Large intestine (tissue), 3 donors: Measurements from ENCODE around the gene SYT8. TPM values are rescaled to one million over a fixed set of nuclear protein-coding genes. Genes with fewer than 3 reads are reported as not detected.

ENCODE experiments used
- DNase-seq, 2 donors: peaks; one replicate each; pipeline versions ENCODE4 v3.0.0 to v3.0.0-alpha.2; 2013
- H3K27ac ChIP-seq: one replicate; pipeline ENCODE4 v1.5.1; 2013; ENCODE audit warnings: low read length
- H3K27me3 ChIP-seq: 2 replicates; pipeline ENCODE4 v1.6.1; 2013; ENCODE audit warnings: low read length; ENCODE audit not compliant: control insufficient read depth, insufficient read depth
- H3K36me3 ChIP-seq: 2 replicates; pipeline ENCODE4 v1.6.1; 2013; ENCODE audit warnings: low read length; ENCODE audit not compliant: control insufficient read depth, insufficient read depth
- H3K4me1 ChIP-seq: one replicate; pipeline ENCODE4 v1.6.1; 2013; ENCODE audit warnings: low read length; ENCODE audit not compliant: control insufficient read depth, insufficient read depth
- H3K4me3 ChIP-seq: one replicate; pipeline ENCODE4 v1.5.1; 2013; ENCODE audit warnings: low read length
- H3K9me3 ChIP-seq: one replicate; pipeline ENCODE4 v1.6.1; 2013; ENCODE audit warnings: mild to moderate bottlenecking, low read depth, low read length, moderate library complexity; ENCODE audit not compliant: control insufficient read depth
- WGBS: methylation state at CpG from one replicate; pipeline ENCODE4 v1.1.5; 2013; ENCODE audit warnings: low lambda C conversion rate; ENCODE audit not compliant: insufficient coverage; 5-methylcytosine and 5-hydroxymethylcytosine counted together
- polyA plus RNA-seq: library from polyadenylated mRNA; unstranded; fragments of 120-200 nt; gene quantifications from one replicate; pipeline ENCODE4 v1.2.1, GENCODE V29; 2013

Gene SYT8
- polyA plus RNA-seq, 1 donor: 2.7 TPM

DNA sequence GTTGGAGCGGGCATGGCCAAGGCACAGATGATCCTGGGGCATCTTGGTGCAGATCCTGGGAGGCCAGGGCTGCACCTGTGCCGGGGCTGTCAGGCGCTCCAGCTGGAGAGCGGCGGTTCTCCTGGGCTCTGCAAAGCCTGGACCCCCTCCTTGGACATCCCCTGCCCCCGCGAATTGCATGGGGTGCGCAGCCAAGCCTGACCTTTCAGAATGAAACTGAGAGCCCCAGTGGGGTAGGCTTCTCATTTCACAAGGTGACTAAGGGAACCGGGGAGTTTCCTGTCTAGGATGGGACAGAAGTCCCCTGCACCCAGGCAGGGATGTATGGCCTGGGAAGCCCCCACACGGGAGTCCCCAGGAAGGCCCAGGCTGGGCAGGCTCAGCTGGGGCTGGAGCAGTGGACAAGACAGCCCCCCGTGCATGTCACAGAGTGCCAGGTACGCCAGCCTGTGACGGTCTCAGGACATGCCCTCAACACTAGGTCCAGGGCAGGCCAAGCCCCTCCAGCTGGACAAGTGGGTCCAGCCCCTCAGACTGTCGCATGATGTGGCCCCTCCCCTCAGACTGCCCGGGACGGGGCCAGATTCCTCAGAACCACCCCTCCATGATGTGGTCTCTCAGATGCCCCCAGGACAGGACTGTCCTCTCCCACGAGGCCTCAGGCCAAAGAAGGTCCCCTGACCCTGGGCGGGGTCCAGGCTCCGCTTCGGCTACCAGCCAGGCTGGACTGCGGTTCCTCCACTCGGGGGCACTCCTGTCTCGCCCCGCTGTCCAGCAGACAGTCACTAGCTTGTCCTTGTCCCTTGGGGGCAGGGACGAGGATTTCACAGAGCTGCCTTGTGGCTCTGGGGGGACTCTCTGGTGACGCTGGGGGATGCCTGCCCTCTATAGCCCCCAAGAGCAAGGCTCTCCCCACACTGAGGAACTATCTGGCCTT lies 20.4 kb downstream of the SYT8 start:
- no CpG with 5 or more reads among the region's 26 CpGs for WGBS
- no peak for DNase-seq
- no peak overlapping the region for H3K27ac ChIP-seq
- H3K27me3 ChIP-seq: peaks cover 3% of the 10 kb centered on the region
- H3K4me1 ChIP-seq: no peaks in the 10 kb centered on the region
- no peaks in the 10 kb centered on the region for H3K9me3 ChIP-seq
- no peaks in the 10 kb centered on the region for H3K36me3 ChIP-seq
- no peak overlapping the region for H3K4me3 ChIP-seq

DNA sequence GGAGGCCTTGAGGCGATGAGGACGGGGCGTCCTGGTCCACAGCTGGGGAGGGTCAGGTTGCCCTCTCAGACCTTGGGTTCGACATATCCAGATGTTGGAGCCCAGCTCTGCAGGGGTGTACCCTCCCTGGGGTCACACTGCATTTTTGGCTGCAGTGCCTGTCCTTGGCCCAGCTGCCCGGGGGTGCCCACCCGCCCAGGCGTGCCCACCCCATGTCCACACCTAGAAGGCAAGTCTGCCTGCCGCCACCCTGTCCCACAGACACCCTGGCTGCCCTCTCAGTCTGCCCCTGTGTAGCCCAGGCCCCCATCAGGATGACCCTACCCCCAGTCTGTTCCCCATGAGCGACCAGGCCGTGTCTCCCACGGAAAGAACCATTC lies 21.1 kb downstream of the SYT8 start:
- Histone ChIP-seq H3K27me3 (peaks cover 3% of the 10 kb centered on the region), H3K36me3 (no peaks in the 10 kb centered on the region), H3K9me3 (no peaks in the 10 kb centered on the region), H3K27ac (no peak overlapping the region), H3K4me1 (no peaks in the 10 kb centered on the region), H3K4me3 (no peak overlapping the region)
- no peak for DNase-seq
- WGBS: no CpG with 5 or more reads among the region's 11 CpGs

DNA sequence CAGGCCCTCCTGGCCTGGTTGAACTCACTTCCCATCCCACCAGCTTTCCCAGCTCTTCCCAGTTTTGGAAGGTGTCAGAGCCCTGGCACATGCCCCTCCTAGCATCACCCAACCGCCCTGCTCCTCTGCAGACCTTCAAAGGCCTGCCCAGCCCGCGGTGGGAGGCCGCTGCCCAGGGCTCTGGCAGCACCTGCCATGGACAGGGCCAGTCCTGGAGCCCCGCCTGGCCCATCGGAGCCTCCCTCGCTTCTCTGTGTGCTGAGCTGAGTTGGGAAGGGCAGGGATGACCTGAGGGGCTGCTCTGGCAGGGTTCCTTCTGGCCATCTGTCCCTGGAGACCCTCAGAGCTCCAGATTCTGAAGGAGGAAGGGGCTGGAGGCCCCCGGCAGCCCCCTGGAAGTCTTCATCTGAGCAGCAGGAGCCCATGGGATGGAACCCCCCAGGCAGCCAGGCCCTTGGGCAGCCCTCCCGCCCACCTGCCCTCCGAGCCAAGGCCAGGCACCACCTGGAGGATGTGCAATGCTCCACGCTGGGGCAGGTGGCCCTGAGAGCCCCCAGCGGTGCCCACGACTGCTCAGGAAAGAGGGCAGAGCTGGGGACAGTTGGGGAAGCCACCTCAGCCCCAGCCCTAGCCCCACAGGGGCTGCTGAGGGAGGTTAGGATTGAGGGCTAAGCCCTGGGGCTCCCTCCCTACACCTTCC lies 21.7 kb downstream of the SYT8 start:
- no peaks in the 10 kb centered on the region for H3K9me3 ChIP-seq
- peaks cover 3% of the 10 kb centered on the region for H3K27me3 ChIP-seq
- H3K27ac ChIP-seq: no peak overlapping the region
- no peaks in the 10 kb centered on the region for H3K4me1 ChIP-seq
- no peak for DNase-seq
- no peak overlapping the region for H3K4me3 ChIP-seq
- no peaks in the 10 kb centered on the region for H3K36me3 ChIP-seq
- WGBS: no CpG with 5 or more reads among the region's 13 CpGs

DNA sequence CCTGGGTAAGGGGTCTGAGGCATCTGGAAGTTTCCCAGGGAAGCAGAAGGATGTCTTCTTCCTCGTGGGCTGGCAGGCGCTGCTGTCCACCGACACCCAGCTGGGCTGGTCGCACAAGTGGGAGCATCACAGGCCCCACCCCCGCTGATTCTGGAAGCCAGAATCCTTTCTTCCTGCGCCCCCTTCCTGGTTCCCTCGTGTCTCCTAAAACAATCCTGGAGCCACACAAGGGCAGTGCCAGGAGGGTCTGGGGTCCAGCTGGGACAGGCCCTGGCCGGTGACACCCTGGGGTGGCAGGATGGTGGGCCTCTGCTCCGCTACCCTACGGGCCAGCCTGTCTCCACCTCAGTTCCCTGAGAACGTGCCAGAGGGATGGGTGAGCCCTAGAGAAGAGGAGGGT lies 22.3 kb downstream of the SYT8 start:
- Histone ChIP-seq H3K4me3 (no peak overlapping the region), H3K4me1 (no peaks in the 10 kb centered on the region)
- WGBS: no CpG with 5 or more reads among the region's 11 CpGs

DNA sequence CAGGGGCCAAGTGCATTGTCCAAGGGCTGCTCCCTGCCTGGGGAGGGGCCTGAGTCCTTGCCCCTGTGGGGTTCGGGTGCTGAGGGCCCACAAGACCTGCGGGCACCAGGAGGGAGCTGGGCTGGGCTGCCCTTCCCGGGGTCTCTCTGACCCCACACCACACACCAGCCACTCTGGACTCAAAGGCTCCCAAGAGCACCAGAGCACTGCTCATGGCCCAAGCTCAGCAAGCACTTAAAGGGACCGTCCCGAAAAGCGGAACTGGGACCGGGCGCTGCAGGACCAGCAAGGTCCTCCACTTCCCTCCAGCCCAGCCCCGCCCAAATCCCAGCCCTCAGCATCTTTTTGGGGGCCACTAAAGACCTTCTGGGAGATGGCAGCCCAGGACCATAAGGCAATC lies 23.4 kb downstream of the SYT8 start:
- no CpG with 5 or more reads among the region's 9 CpGs for WGBS
- H3K9me3 ChIP-seq: no peaks in the 10 kb centered on the region
- peaks cover 9% of the 10 kb centered on the region for H3K27me3 ChIP-seq
- peaks cover under 1% of the 10 kb centered on the region for H3K4me1 ChIP-seq
- no peak for DNase-seq
- no peak overlapping the region for H3K4me3 ChIP-seq
- H3K36me3 ChIP-seq: no peaks in the 10 kb centered on the region
- no peak overlapping the region for H3K27ac ChIP-seq

More for the DNA sequence above, 22.3 kb downstream of the SYT8 start:
- Histone ChIP-seq H3K9me3 (no peaks in the 10 kb centered on the region), H3K27ac (no peak overlapping the region), H3K36me3 (no peaks in the 10 kb centered on the region), H3K27me3 (peaks cover 3% of the 10 kb centered on the region)
- DNase-seq: no peak

DNA sequence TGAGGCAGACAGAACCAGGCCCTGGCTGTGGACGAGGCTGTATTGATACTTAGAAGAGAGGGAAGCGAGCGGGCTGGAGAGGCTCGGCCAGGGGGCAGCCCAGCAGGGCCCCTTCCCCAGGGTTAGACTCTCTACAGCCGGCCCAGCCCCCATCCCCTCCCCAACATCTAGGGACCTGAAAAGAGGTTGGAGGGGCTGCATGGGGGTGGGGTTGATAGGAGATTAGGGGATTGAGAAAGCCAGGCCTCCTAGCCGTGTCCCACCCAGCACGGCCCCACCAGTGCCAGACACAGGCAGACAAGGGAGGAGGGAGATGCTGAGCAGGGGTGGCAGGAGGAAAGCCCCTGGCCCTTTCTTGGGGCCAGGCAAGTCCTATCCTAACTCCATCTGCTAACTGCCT lies 23.8 kb downstream of the SYT8 start:
- no peak overlapping the region for H3K4me3 ChIP-seq
- H3K36me3 ChIP-seq: no peaks in the 10 kb centered on the region
- peaks cover 10% of the 10 kb centered on the region for H3K27me3 ChIP-seq
- DNase-seq: no peak
- H3K4me1 ChIP-seq: peaks cover 4% of the 10 kb centered on the region
- H3K9me3 ChIP-seq: no peaks in the 10 kb centered on the region
- WGBS: no CpG with 5 or more reads among the region's 7 CpGs
- no peak overlapping the region for H3K27ac ChIP-seq

DNA sequence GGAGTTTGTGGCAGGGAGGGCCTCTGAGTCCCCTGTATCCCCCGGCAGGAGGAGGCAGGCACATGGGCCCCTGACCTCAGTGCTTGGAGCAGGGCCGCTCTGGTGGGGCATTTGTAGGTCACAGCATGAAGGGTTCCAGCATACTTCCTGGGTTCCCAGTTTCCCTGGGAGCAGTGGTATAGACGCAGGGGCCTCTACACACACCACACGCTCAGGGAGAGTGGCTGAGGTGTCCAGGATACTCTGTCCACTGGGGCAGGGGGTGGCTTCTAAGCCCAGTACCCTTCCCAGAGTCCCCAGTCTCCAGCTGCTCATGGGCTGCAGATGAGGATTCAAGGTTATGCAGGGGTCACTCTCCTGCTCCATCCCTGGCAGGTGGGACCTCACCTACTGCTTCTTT lies 24.2 kb downstream of the SYT8 start:
- Histone ChIP-seq H3K27ac (no peak overlapping the region), H3K4me1 (peaks cover 6% of the 10 kb centered on the region), H3K36me3 (no peaks in the 10 kb centered on the region), H3K27me3 (peaks cover 12% of the 10 kb centered on the region), H3K4me3 (no peak overlapping the region), H3K9me3 (no peaks in the 10 kb centered on the region)
- DNase-seq: no peak
- no CpG with 5 or more reads among the region's 4 CpGs for WGBS

DNA sequence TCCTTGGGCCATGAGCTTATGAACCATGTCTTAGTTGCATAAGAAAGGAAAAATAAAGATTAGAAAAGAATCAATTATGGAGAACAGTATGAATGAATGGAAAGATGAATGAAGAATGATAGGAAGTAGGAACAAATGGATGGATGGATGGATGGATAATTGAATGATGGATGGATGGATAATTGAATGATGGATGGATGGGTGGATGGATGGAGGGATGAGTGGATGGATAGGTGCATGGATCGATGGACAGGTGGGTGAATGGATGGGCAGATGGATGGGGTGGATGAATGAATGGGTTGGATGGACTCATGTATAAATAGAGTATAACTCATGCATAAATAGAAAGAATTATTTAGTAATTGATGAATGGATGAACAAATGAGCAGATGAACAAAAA lies 25.3 kb downstream of the SYT8 start:
- Histone ChIP-seq H3K9me3 (no peaks in the 10 kb centered on the region), H3K36me3 (no peaks in the 10 kb centered on the region), H3K4me1 (peaks cover 6% of the 10 kb centered on the region), H3K4me3 (no peak overlapping the region), H3K27ac (no peak overlapping the region), H3K27me3 (peaks cover 14% of the 10 kb centered on the region)
- no CpG with 5 or more reads among the region's 1 CpG for WGBS
- no peak for DNase-seq

DNA sequence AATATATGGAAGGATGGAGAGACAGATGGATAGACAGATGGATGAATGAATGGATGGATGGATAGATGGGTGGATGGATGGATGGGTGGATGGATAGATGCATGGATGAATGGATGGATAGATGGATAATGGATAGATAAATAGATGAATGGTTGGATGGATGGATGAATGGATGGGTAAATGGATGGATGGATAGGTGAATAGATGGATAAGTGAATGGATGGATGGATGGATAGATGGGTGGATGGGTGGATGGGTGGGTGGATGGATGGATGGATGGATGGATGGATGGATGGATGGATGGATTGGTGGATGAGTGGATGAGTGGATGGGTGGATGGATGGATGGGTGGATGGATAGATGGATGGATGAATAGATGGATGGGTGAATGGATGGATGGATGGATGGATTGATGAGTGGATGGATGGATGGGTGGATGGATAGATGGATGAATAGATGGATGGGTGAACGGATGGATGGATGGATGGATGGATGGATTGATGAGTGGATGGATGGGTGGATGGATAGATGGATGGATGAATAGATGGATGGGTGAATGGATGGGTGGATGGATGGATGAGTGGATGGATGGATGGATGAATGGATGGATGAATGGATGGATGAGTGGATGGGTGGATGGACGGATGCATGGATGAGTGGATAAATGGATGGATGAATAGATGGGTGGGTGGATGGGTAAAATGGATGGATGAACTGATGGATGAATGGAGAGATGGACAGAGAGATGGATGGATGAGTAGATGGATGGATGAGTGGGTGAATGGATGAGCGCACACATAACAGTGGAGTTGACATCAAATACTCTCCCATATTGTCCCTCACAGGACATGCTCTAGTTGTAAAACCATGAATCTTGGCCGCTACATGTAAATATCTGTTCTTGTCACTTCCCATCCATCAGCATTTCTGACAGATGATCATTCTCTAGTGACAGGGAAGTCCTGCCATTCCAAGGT lies 26.9 kb downstream of the SYT8 start:
- no peak for DNase-seq
- Histone ChIP-seq H3K9me3 (no peaks in the 10 kb centered on the region), H3K4me1 (peaks cover 6% of the 10 kb centered on the region), H3K4me3 (no peak overlapping the region), H3K36me3 (no peaks in the 10 kb centered on the region), H3K27me3 (peaks cover 14% of the 10 kb centered on the region), H3K27ac (no peak overlapping the region)
- WGBS: 94% methylated on average over 2 of the region's 4 CpGs
